ENCODE data around the gene CMTM1. TPM values are rescaled to one million over a fixed set of nuclear protein-coding genes. Genes with fewer than 3 reads are reported as not detected.
"Not testable (repeated sequence)": the region's sequence is repeated elsewhere in the genome, so short reads cannot be mapped to it uniquely, and the experiment has no call there.

Gene CMTM1
- polyA plus RNA-seq, 1 donor from 2014 or later, result 1.6 TPM

GRCh38 chr16:66592814-66593213, 26.6 kb downstream of the CMTM1 start:
- Histone ChIP-seq H3K79me2 (replicated peaks; ENCODE audit: insufficient read depth, low read length) (no peaks in the 10 kb centered on the region), H4K20me1 (ENCODE audit: insufficient read depth) (no peaks in the 10 kb centered on the region), H3K27me3 (ENCODE audit: insufficient read depth, low read depth, low read length) (no peaks in the 10 kb centered on the region), H3K4me2 (ENCODE audit: low read length) (no peak overlapping the region), H2AFZ (ENCODE audit: low read depth, low read length) (no peak overlapping the region), H3K27ac (ENCODE audit: low read length) (no peak overlapping the region), H3K36me3 (ENCODE audit: insufficient read depth, low read length) (no peaks in the 10 kb centered on the region), H3K9me3 (ENCODE audit: low read length) (no peaks in the 10 kb centered on the region), H3K4me3 (ENCODE audit: low read length) (no peak overlapping the region), H3F3A (ENCODE audit: insufficient read depth, low read length, poor library complexity, severe bottlenecking) (no peaks in the 10 kb centered on the region), H3K9me2 (ENCODE audit: insufficient read depth, low read length) (no peaks in the 10 kb centered on the region), H3K9ac (ENCODE audit: low read length) (no peak overlapping the region)
- TF ChIP-seq TAF1 (IDR thresholded peaks at IDR 0.05; ENCODE audit: low read depth), result no peak
- no peak for TF ChIP-seq MXI1 (conservative IDR thresholded peaks at IDR 0.05; ENCODE audit: poor library complexity, severe bottlenecking)
- no peak for TF ChIP-seq SMC3 (conservative IDR thresholded peaks at IDR 0.05; ENCODE audit: poor library complexity)
- no peak for TF ChIP-seq POLR2AphosphoS5 (IDR thresholded peaks at IDR 0.05)
- TF ChIP-seq, protein P1, sequence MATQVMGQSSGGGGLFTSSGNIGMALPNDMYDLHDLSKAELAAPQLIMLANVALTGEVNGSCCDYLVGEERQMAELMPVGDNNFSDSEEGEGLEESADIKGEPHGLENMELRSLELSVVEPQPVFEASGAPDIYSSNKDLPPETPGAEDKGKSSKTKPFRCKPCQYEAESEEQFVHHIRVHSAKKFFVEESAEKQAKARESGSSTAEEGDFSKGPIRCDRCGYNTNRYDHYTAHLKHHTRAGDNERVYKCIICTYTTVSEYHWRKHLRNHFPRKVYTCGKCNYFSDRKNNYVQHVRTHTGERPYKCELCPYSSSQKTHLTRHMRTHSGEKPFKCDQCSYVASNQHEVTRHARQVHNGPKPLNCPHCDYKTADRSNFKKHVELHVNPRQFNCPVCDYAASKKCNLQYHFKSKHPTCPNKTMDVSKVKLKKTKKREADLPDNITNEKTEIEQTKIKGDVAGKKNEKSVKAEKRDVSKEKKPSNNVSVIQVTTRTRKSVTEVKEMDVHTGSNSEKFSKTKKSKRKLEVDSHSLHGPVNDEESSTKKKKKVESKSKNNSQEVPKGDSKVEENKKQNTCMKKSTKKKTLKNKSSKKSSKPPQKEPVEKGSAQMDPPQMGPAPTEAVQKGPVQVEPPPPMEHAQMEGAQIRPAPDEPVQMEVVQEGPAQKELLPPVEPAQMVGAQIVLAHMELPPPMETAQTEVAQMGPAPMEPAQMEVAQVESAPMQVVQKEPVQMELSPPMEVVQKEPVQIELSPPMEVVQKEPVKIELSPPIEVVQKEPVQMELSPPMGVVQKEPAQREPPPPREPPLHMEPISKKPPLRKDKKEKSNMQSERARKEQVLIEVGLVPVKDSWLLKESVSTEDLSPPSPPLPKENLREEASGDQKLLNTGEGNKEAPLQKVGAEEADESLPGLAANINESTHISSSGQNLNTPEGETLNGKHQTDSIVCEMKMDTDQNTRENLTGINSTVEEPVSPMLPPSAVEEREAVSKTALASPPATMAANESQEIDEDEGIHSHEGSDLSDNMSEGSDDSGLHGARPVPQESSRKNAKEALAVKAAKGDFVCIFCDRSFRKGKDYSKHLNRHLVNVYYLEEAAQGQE (IDR thresholded peaks at IDR 0.05; ENCODE audit: borderline replicate concordance), result no peak
- TF ChIP-seq, protein P2, sequence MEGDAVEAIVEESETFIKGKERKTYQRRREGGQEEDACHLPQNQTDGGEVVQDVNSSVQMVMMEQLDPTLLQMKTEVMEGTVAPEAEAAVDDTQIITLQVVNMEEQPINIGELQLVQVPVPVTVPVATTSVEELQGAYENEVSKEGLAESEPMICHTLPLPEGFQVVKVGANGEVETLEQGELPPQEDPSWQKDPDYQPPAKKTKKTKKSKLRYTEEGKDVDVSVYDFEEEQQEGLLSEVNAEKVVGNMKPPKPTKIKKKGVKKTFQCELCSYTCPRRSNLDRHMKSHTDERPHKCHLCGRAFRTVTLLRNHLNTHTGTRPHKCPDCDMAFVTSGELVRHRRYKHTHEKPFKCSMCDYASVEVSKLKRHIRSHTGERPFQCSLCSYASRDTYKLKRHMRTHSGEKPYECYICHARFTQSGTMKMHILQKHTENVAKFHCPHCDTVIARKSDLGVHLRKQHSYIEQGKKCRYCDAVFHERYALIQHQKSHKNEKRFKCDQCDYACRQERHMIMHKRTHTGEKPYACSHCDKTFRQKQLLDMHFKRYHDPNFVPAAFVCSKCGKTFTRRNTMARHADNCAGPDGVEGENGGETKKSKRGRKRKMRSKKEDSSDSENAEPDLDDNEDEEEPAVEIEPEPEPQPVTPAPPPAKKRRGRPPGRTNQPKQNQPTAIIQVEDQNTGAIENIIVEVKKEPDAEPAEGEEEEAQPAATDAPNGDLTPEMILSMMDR (IDR thresholded peaks at IDR 0.05; ENCODE audit: poor library complexity, severe bottlenecking), result no peak
- TF ChIP-seq EZH2 (IDR thresholded peaks at IDR 0.05; ENCODE audit: borderline replicate concordance, insufficient read depth, low read length, poor library complexity, severe bottlenecking), result no peak
- no peak for TF ChIP-seq RAD21 (conservative IDR thresholded peaks at IDR 0.05)
- no peak for TF ChIP-seq EP300 (conservative IDR thresholded peaks at IDR 0.05; ENCODE audit: poor library complexity, severe bottlenecking)

DNA sequence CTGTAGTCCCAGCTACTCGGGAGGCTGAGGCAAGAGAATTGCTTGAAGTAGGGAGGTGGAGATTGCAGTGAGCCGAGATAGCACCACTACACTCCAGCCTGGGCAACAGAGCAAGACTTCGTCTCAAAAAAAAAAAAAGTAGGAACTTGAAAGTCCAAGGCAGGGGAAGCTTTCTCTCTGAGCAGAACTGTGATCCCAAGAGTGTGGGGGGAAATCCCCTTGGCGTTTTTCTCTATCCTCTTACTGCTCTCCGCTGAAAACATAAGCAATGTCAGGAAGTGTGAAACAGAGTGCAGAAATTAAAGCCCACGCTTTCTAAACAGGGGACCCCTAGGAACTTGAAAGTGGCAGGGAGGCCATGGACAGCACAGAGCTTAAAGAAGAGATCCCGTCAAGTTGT, 28.5 kb downstream of the CMTM1 start:
- no peaks in the 10 kb centered on the region for H4K20me1 ChIP-seq (ENCODE audit: insufficient read depth)
- no peaks in the 10 kb centered on the region for H3K36me3 ChIP-seq (ENCODE audit: insufficient read depth, low read length)
- H2AFZ ChIP-seq (ENCODE audit: low read depth, low read length), result no peak overlapping the region
- no peaks in the 10 kb centered on the region for H3F3A ChIP-seq (ENCODE audit: insufficient read depth, low read length, poor library complexity, severe bottlenecking)
- no peaks in the 10 kb centered on the region for H3K9me2 ChIP-seq (ENCODE audit: insufficient read depth, low read length)
- H3K4me2 ChIP-seq (ENCODE audit: low read length), result no peak overlapping the region
- H3K9ac ChIP-seq (ENCODE audit: low read length), result no peak overlapping the region
- H3K27me3 ChIP-seq (ENCODE audit: insufficient read depth, low read depth, low read length), result no peaks in the 10 kb centered on the region
- H3K4me3 ChIP-seq (ENCODE audit: low read length), result no peak overlapping the region
- H3K27ac ChIP-seq (ENCODE audit: low read length), result no peak overlapping the region
- no peaks in the 10 kb centered on the region for H3K79me2 ChIP-seq (replicated peaks; ENCODE audit: insufficient read depth, low read length)
- no peaks in the 10 kb centered on the region for H3K9me3 ChIP-seq (ENCODE audit: low read length)
- no peak for TF ChIP-seq MXI1 (conservative IDR thresholded peaks at IDR 0.05; ENCODE audit: poor library complexity, severe bottlenecking)
- TF ChIP-seq, protein P2 (IDR thresholded peaks at IDR 0.05; ENCODE audit: poor library complexity, severe bottlenecking), result no peak
- no peak for TF ChIP-seq POLR2AphosphoS5 (IDR thresholded peaks at IDR 0.05)
- TF ChIP-seq EZH2 (IDR thresholded peaks at IDR 0.05; ENCODE audit: borderline replicate concordance, insufficient read depth, low read length, poor library complexity, severe bottlenecking), result no peak
- no peak for TF ChIP-seq RAD21 (conservative IDR thresholded peaks at IDR 0.05)
- TF ChIP-seq, protein P1 (IDR thresholded peaks at IDR 0.05; ENCODE audit: borderline replicate concordance), result no peak
- TF ChIP-seq SMC3 (conservative IDR thresholded peaks at IDR 0.05; ENCODE audit: poor library complexity), result no peak
- TF ChIP-seq TAF1 (IDR thresholded peaks at IDR 0.05; ENCODE audit: low read depth), result no peak
- no peak for TF ChIP-seq EP300 (conservative IDR thresholded peaks at IDR 0.05; ENCODE audit: poor library complexity, severe bottlenecking)

- H3K9me3 ChIP-seq (ENCODE audit: low read length); H3K27me3 ChIP-seq (ENCODE audit: insufficient read depth, low read depth, low read length); H3K36me3 ChIP-seq (ENCODE audit: insufficient read depth, low read length); H3K79me2 ChIP-seq (replicated peaks; ENCODE audit: insufficient read depth, low read length); H3K9me2 ChIP-seq (ENCODE audit: insufficient read depth, low read length); H4K20me1 ChIP-seq (ENCODE audit: insufficient read depth); H3K9ac ChIP-seq (ENCODE audit: low read length); H3F3A ChIP-seq (ENCODE audit: insufficient read depth, low read length, poor library complexity, severe bottlenecking); H3K27ac ChIP-seq (ENCODE audit: low read length); H3K4me3 ChIP-seq (ENCODE audit: low read length); H3K4me2 ChIP-seq (ENCODE audit: low read length); H2AFZ ChIP-seq (ENCODE audit: low read depth, low read length): not testable (repeated sequence)
These were observed 30.3 kb downstream of the CMTM1 start for GRCh38 chr16:66596559-66596958.
